ENCODE data around the gene UTRN.

Gene UTRN

DNA sequence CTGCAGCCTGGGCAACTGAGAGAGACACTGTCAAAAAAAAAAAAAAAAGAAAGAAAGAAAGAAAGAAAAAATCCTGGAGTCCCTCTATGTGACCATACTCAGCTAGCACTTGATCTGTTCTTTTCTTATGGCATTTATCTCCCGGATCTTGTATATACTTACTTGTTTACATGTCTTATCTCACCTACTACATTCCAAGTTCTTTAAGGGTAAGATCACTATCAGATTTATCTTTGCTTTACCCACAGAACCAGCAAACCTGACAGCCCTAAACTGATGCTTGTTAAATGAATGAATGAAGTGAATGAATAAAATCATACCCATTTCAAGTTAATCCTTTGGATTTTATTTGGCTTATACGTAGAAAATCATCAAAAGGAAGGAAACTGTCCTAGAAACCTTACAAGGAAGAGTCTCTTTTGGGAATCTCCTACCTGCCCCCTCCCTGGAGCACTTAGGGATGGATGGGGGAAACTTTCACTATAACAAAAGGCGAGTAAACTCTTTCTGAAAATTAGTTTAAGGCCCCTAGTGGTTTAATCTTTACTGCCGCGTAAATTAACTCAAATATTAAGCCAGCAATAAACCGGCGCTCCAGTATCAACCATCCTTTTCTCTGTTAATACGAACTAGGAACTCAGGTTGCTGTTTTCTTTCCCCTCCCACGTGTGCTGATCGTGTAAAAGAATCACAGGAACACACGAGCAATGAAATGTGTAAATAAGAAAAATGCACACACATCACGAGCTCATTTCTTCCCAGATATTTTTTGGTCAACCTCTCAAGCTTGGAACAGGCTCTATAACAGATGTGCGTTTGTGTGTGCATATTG, 1.3 kb upstream of the UTRN start:
- DNase-seq (ENCODE audit: low read depth): no peak

DNA sequence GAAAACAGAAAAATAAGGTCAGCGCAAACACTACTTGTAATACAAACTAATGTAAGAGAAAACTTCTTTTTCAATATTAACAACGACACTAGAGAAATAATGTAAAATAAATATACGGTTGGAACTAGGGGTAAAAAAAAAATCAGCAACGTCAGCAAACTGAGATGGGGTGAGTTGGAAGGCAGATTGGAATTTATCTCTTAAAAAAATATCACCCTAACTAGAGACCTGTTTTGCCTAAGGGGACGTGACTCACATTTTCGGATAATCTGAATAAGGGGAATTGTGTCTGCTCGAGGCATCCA, 705 bp upstream of the UTRN start:
- DNase-seq (ENCODE audit: low read depth): no peak

DNA sequence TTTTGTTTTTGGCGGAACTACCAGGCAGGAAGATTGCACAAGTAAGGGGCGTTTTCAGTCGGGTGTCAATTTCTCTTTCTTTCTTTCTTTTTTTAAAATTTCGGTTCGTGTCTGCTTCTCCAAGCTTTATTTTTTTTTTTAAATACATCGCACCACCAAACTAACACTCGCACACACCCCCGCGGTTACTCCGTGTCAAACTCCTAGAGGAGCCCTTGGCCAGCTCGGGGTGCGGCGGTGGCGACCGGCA, 338 bp downstream of the UTRN start:
- DNase-seq (ENCODE audit: low read depth): no peak

DNA sequence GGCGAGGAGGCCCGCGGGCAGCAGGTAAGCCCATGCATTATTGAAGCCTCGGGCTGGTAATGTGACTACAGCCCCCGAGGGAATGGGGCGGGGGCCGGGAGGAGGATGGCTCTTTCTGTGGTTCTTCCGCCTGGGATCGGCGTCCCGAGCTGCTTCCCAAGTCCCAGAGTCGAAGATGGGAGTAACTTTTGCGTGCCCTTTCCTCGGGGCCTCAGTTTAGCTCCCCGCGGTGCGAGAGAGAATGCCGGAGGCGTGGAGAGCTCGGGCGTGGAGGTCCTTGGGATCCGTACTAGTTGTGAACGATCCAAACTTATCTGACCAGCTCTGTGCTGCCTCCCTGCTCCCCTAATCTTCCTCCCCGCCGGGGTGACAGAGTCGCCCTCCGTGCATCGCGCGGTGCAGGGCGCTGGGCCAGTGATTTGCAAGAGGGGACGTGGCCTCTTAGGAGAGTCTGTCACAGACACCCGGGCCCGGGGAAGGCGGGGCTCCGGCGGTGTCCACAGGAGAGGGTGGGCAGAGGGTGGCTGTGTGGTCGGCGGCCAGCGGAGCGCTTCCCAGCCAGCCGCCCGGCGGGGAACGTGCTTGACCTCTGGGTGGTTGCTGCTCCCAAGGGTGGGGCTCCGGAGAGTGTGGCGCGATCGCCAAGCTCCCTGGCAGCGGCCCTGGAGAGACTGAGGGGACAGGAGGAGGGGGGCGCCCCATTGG, 815 bp downstream of the UTRN start:
- DNase-seq (ENCODE audit: low read depth): no peak

DNA sequence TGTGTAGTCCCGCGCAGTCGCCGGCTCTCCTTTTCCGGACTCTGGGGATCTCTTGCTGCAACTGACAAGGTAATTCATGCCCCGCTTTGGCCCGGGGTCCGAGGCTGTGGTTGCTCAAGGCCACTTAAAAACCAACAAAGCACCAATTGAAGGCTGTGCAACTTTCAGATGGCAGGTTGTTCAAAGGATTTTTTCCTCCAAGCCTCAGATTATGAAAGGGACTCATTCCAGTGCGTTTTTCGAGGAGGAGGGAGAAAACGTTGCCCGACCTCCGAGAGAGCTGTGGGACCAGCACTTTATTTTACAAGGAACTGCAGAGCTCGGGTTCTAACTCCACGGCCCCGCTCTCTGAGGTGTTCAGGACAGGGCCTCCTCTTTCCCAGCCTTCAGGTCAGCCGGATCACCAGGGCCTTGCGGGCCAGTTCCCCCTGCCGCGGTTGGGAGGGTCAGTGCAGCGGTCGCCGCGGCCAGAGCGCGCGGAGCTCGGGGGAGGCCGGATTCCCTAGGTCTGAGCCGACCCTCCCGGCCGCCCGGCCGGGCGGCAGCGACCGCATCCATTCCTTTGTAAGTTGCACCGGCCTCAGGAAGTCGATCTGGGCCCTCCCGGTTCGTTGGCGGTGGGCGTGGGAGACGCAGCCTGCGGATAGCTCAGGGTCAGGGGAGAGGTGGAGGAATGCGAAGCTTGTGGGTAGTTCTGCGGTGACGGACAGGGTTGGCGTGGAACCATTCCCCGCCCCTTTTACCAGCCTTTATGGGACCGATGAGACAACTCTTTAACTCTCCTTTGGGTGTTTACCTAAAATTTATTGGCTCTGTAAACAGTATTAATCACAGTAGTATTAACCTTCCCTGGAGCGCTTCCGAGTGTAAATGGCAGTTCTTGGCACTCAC, 1.6 kb downstream of the UTRN start:
- no peak for DNase-seq (ENCODE audit: low read depth)

DNA sequence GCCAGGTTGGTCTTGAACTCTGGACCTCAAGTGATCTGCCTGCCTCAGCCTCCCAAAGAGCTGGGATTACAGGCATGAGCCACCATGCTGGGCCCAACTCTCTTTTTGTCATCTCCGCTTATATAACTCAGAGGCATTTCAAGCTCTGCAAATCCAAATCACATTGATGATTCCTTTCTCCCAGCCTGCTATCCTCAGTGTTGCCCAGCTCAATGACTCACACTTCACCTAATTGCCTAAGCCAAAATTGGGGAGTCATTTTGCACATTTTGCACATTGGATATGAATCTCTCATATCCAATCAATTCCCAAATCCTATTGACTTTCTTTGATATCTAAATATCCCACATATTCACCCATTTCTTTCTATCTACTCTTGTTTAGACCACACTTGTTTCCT, 3.9 kb downstream of the UTRN start:
- no peak for DNase-seq (ENCODE audit: low read depth)

DNA sequence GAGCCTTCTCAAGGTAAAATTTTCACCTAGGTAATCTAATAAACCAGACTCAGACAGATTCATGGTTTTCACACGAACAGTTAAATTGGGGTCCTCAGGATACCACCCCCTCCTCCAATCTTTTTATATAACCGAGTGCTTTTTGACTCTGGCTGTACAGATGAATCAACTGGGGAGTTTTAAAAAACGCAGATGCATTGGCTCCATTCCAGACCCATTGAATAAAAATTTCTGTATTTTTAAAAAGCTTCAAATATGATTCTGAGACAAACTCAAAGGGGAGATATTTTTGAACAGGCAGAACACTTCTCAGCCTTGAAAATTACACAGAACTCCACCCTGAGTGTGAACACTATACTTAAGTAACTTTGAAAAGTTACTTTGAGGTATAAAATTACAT, 7.2 kb downstream of the UTRN start:
- DNase-seq (ENCODE audit: low read depth): no peak

DNA sequence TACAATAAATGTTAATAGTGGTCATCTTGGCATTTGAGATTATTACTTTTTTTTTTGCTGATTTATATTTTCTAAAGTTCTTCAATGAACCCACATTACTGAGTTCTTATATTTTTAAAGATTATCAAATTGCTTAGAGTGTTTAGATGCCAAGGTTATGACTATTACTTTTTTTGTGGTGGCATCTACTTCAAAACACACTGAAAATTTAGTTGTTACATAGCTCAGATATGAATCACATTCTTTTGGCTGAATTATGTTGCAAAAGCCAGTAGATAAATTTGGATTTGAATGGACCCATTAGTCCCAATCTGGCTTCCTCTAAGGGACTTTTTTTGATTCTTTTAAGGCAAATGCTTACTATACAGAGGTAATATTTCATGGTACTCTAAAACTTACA, 8.9 kb downstream of the UTRN start:
- no peak for DNase-seq (ENCODE audit: low read depth)

DNA sequence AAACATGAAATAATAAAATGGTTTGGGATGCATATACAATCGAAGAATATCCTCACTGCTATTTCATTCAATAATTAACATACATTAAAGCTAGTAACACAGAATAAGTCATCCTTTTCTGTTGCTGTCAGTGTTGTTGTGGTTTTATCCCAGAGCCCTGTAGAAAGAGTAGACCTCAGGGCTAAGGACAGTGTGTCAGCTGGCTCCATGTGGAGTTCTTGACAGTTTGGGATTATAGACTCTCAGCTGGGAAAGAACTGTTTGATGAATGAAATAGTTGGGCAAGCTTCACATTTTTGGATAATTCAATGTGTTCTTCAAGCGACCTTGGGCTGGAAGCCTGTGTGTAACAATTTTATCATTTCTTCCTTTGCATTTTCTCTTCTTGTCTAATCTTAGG, 10.1 kb downstream of the UTRN start:
- DNase-seq (ENCODE audit: low read depth): no peak

DNA sequence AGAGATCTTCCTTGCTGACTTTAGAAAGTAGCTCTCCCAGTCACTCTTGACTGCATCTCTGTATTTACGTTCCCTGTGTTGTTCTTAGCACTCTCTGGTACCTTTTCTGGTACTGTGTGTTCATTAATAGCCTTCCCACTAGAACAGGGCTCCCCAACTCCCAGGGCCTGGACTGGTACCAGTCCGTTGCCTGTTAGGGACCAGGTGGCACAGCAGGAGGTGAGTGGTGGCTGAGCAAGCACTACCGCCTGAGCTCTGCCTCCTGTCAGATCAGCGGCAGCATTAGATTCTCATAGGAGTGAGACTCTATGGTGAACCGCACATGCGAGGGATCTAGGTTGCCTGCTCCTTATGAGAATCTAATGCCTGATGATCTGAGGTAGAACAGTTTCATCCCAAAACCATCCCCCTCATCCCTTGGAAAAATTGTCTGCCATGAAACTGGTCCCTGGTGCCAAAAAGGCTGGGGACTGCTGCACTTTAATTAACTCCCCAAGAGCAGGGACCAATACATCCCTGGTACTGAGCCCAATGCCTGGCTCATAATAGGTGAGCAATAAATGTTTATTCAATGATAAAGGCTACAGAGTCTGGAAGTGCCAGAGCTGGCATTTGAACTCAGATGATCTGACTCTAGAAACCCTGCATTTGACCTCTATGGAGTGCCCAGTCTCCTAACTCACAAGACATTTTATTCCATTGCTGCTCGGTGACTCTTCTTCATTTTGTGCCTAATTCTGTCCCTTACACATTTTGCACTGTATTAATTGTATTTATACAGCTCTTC, 11.0 kb downstream of the UTRN start:
- DNase-seq (ENCODE audit: low read depth): no peak

DNA sequence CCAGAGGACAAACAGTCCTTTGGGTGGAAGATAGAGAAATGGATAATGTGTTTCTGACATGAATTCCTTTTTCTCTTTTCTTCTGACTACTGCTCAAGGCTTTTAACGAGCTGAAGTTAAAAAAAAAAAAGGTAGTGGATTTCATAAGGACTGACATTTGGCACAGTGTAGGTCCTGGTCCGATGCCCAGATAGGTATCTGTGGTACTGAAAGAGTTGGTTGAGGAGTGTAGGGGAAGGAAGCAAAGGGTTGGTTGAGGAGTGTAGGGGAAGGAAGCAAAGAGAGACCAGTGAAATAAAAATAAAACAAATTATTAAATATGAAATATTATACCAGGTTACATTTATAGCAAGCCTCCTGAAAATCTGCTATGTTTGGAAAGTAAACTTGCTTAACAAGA, 11.8 kb downstream of the UTRN start:
- no peak for DNase-seq (ENCODE audit: low read depth)

DNA sequence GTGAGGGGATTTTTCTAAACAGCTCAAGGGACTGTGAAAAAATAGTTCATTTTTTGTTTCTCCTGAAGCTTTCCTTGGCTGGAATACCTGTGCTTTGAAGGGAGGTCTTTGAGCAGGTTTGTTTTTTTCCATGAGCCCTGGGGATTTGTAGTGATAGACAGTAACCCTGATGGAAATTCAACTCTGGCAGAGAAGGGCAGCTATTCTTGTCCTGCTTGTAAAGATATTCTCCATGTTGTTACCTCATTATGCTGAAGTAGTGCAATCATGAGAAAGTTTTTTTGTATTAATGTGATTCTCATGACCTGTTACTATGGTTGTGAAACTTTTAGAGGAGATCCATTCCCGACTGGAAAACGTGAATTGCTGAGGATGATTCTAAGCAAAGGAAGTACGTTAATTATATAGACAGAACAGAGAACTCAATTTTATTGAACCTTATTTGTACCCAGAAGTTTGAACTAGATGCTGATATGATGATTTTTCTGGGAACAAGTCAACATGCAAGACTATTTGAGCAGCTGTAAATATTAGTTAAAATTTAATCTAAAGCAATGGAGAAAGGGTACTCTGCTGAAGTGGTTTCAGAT, 12.5 kb downstream of the UTRN start:
- DNase-seq (ENCODE audit: low read depth): no peak

DNA sequence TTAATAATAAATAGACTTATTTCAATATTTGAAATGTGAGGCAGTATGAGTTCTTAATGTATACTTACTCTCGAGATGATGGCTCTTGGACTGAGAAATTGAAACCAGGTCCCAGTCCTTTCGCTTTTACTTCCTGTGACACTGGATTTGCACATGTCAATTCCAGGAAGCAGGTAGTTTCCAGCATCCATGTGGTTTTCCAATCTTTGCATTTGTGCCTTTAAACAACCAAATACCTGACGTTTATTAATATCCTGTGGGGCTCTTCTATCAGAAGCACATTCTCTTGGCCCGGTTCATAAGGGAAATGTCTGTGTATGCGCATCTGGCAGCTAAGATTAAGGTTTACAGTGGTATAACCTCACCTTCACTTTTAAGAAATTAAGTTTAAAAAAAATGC, 13.1 kb downstream of the UTRN start:
- DNase-seq (ENCODE audit: low read depth): no peak

DNA sequence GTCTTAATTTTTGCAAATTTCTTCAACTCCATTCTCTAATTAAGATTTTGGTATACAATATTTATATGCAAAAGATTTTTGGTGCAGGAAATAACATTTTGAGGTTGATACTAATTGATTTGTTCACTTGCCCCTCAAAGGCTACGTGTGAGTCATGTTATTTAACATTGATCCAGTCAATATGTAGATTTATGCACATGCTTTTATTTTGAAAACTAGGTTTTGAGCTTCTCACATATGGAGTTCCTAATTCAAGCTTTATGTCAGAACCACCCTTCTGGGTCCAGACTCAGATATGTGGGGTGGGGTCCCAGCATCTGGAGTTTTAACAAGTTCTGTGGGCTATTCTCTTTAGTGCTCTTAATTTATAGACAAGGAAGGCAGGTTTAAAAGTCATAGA, 13.8 kb downstream of the UTRN start:
- DNase-seq (ENCODE audit: low read depth): no peak

DNA sequence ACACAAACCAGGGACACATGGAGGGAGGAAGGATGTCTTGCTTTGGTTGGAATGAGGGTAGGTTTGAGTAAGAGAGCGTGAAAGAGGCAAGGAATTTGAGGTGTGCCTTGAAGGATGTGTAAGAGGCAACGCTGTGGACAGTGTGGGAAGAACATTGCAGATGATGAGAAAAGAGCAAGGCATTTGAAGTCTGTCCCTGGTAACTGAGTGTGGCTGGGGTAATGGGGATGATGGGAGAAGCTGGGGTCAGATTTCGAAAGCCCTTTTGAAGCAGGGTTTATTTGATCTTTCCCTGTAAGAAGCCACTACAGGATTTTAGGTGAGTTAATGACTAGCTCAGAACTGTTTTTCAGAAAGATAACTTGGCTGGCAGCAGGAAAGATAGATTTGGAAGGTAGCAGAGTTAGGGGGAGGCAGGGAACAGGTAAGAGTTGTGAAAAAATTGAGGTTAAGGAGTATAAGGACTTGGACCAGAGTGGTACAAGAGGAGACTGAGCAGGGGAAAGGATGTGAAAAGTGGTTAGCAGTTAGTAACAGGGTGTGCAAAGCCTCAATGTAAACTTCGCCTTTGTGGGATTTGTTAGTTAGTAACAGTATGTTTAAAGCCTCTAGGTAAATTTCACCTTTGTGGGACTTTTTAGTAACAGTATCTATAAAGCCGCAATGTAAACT, 17.7 kb downstream of the UTRN start:
- DNase-seq (ENCODE audit: low read depth): no peak

DNA sequence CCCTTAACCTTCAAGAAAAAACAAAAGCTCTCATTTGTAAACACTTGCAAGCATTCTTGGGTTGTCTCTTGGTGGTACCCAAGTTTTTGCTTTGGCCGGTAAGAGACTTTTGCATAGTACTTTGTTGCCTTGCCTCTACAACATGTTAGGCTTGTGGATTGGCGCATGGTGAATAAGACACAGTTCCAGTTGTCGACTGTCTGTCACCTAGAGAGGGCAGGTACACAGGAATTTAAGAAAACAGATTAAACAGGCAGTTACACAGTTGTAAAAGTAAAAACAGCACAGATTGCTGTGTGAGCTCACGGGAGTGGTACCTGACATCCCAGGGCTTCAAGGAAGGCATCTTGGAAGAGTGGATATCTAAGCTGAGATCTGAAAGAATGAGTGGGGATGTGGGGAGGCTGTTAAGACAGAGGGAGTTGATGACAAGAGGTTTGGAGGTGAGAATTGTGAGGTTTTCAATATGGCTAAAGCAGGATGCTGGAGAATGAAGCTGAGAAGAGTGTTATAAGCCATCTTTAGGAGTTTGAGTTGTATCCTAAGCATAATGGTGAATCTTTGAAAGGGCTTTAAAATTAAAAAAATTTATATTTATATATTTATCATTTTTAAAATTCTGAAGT, 19.2 kb downstream of the UTRN start:
- DNase-seq (ENCODE audit: low read depth): no peak

DNA sequence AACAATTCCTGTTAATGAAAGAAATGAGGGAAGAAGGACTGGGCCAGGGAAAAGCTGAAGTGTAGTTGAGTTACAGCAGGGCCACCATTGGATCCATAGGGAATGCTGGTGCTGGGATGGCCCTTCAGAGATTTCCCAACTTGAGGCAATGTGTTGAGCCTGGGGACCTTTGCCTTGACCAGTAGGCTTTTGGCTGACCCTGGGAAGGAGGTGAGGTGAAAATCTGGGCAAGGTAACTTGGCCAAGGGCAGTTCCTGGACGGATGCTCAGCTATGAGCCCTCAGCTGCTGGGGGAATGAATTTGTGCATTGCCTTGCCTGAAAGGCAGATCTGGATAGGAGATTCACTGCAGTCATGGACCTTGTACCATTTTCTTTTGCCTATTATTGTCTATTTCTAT, 20.4 kb downstream of the UTRN start:
- no peak for DNase-seq (ENCODE audit: low read depth)

DNA sequence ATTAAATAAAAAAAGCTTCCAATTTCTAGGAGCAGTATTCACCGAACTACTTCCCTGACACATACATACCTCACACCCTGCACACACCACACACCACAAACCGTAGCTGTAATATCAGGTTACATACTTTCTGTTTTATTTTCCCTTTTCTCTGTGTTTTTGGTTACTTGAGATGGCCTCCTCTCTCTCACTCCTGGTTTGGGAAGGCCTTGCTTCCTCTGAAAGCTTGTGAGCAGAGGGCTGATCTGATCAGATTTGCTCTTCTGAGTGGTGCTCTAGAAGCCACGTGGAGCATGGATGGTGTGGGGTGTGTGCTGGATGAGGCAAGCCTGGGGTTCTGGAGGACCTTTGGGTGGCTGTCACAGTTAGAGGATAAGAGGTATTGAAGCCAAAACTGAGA, 20.9 kb downstream of the UTRN start:
- no peak for DNase-seq (ENCODE audit: low read depth)

DNA sequence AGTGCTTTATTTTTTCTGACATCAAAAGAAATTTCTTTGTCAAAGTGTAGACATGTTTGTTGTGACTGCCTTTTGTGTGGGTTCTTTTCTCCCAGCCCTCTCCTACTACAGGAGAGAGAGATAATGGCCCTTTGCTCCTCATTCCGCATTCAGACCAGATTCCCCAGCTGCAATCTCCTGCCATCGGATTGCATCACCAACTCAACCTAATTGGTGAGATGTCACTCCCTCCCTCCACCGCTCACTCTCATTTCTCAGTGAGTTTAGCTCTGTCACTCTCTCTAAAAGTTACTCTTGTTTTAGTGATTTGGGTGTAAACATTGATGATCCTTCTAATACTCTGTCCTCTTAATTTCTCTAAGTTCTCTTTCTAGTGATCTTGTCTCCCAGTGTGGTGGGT, 22.7 kb downstream of the UTRN start:
- DNase-seq (ENCODE audit: low read depth): no peak

DNA sequence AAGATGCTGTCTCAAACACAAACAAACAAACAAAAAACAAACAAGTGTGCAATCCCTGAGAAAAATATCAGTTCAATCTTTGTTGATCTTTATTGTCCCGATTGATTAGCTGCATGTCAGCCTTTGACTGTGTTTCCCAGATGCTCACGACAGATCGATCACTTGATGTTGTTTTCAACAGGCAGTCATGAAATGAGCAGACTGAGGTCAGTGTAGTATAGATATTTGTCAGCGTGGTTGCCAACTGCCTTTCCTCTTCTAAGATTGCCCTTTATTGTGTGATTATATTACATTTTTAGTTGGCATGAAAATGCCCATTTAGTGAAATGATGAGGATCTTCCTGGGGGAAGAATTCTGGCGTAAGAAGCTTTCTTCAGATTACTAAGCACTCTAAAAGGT, 25.6 kb downstream of the UTRN start:
- DNase-seq (ENCODE audit: low read depth): no peak

DNA sequence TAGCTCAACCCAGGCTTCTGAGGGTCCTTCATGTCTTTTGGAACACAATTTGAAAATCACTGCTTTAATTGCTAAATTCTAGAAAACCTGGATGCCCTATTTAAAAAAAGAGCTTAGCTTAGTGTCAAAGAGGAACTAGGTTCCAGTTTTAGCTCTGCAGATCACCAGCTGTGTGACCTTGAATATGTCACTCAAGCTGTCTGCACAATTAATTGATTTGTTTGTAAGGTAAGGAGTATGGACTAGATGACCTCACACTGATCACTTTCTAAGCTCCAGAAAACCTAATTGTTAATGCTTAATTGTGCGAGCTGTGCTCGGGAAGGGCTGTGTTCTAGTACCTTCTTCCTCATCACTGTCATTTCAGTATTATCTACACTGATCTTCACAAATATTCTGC, 26.2 kb downstream of the UTRN start:
- no peak for DNase-seq (ENCODE audit: low read depth)

Measured in stimulated activated CD4-positive, alpha-beta T cell treated with anti-CD3 and anti-CD28 coated beads, Interleukin-2, amount 100 ng/mL, for 4 hours (primary cell).